Parathyroid adenoma (tissue), 2 donors: Measurements from ENCODE around the gene NUDT22.

Experiments used
- H2AFZ ChIP-seq: fragments of 300-600 bp; sonication (generic); one replicate; pipeline ENCODE4 v1.7.0; 2017; ENCODE audit warnings: antibody characterized with exemption, mild to moderate bottlenecking
- H3K27ac ChIP-seq: fragments of 300-600 bp; sonication (generic); one replicate; pipeline ENCODE4 v1.7.0; 2017
- H3K27me3 ChIP-seq: fragments of 300-600 bp; sonication (generic); one replicate; pipeline ENCODE4 v1.7.0; 2017; ENCODE audit warnings: low read length; ENCODE audit not compliant: control insufficient read depth, insufficient read depth
- H3K36me3 ChIP-seq: fragments of 300-600 bp; sonication (generic); one replicate; pipeline ENCODE4 v1.7.0; 2017; ENCODE audit warnings: low read length; ENCODE audit not compliant: control insufficient read depth, insufficient read depth
- H3K4me1 ChIP-seq: fragments of 300-600 bp; sonication (generic); one replicate; pipeline ENCODE4 v1.7.0; 2017; ENCODE audit warnings: control low read depth
- H3K4me2 ChIP-seq: fragments of 300-600 bp; sonication (generic); one replicate; pipeline ENCODE4 v1.7.0; 2017; ENCODE audit warnings: low read length
- H3K4me3 ChIP-seq: fragments of 300-600 bp; sonication (generic); one replicate; pipeline ENCODE4 v1.7.0; 2017; ENCODE audit warnings: low read depth, low read length
- H3K79me2 ChIP-seq: fragments of 300-600 bp; sonication (generic); one replicate; pipeline ENCODE4 v1.7.0; 2017; ENCODE audit warnings: control low read depth
- H3K9ac ChIP-seq: fragments of 300-600 bp; sonication (generic); one replicate; pipeline ENCODE4 v1.7.0; 2017; ENCODE audit warnings: mild to moderate bottlenecking
- H3K9me3 ChIP-seq: fragments of 300-600 bp; sonication (generic); one replicate; pipeline ENCODE4 v1.7.0; 2017; ENCODE audit warnings: low read length; ENCODE audit not compliant: control insufficient read depth
- TF ChIP-seq, protein P1 (sequence below): fragments of 300-600 bp; sonication (generic); IDR thresholded peaks from one replicate; pipeline ENCODE4 v1.7.0; 2017; ENCODE audit warnings: antibody characterized with exemption, mild to moderate bottlenecking
- donor health status: primary hyperparathyroidism.

The NUDT22 gene

DNA sequence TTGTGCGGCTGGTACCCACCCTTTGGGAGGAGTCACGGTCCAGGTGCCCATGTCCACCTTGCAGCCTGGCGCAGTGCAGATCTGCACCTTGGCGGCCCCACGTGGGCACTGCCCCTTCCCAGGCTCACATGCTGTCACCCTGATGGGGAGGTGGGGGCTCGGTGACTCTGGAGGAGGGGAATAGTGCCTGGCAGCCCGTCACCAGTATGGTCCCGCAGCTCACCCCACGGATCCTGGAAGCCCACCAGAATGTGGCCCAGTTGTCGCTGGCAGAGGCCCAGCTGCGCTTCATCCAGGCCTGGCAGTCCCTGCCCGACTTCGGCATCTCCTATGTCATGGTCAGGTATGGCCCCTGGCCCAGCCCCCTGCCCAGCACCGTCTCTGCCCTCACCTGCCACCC lies 5.3 kb upstream of the NUDT22 start:
- Histone ChIP-seq H3K9me3 (no peaks in the 10 kb centered on the region), H3K36me3 (no peaks in the 10 kb centered on the region), H3K27ac (no peak overlapping the region), H3K4me3 (no peak overlapping the region), H3K4me1 (no peaks in the 10 kb centered on the region), H2AFZ (no peak overlapping the region), H3K79me2 (no peaks in the 10 kb centered on the region), H3K27me3 (no peaks in the 10 kb centered on the region), H3K9ac (no peak overlapping the region), H3K4me2 (no peak overlapping the region)
- TF ChIP-seq, protein P1, sequence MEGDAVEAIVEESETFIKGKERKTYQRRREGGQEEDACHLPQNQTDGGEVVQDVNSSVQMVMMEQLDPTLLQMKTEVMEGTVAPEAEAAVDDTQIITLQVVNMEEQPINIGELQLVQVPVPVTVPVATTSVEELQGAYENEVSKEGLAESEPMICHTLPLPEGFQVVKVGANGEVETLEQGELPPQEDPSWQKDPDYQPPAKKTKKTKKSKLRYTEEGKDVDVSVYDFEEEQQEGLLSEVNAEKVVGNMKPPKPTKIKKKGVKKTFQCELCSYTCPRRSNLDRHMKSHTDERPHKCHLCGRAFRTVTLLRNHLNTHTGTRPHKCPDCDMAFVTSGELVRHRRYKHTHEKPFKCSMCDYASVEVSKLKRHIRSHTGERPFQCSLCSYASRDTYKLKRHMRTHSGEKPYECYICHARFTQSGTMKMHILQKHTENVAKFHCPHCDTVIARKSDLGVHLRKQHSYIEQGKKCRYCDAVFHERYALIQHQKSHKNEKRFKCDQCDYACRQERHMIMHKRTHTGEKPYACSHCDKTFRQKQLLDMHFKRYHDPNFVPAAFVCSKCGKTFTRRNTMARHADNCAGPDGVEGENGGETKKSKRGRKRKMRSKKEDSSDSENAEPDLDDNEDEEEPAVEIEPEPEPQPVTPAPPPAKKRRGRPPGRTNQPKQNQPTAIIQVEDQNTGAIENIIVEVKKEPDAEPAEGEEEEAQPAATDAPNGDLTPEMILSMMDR = no peak

DNA sequence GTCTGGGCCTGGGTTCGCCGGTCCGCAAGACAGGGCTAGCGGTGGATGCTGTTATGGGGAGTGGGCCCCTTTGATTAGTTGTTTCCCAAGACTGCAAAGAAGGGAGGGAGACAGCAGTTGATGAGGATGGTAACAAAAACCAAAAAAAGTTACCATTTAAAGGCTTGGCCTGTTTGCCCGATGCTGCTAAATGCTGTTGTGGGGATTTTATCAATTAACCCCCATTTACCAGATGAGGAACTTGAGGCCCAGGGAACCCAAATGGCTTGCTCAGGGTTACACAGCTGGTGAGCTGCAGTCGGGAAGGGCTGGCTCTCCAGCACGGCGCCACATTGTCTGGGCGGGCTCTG lies 3.4 kb upstream of the NUDT22 start:
- TF ChIP-seq, protein P1 = no peak
- H3K27ac ChIP-seq = no peak overlapping the region

DNA sequence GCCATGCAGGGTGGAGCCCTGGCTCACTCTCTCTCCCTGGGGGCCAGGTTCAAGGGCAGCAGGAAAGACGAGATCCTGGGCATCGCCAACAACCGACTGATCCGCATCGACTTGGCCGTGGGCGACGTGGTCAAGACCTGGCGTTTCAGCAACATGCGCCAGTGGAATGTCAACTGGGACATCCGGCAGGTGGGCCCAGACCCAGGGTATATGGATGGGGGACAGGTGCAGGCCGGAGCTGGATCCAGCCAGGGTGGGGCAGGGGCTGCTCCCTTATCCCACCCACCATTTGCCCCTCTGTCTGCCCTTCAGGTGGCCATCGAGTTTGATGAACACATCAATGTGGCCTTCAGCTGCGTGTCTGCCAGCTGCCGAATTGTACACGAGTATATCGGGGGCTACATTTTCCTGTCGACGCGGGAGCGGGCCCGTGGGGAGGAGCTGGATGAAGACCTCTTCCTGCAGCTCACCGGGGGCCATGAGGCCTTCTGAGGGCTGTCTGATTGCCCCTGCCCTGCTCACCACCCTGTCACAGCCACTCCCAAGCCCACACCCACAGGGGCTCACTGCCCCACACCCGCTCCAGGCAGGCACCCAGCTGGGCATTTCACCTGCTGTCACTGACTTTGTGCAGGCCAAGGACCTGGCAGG lies 2.9 kb upstream of the NUDT22 start:
- Histone ChIP-seq H3K9me3 (no peaks in the 10 kb centered on the region), H3K4me3 (no peak overlapping the region), H3K4me1 (peaks cover 7% of the 10 kb centered on the region), H2AFZ (no peak overlapping the region), H3K36me3 (no peaks in the 10 kb centered on the region), H3K9ac (no peak overlapping the region), H3K79me2 (no peaks in the 10 kb centered on the region), H3K27ac (no peak overlapping the region), H3K27me3 (no peaks in the 10 kb centered on the region), H3K4me2 (no peak overlapping the region)
- TF ChIP-seq, protein P1 = no peak

More for the DNA sequence above, 3.4 kb upstream of the NUDT22 start:
- Histone ChIP-seq H3K27me3 (no peaks in the 10 kb centered on the region), H3K4me1 (peaks cover 7% of the 10 kb centered on the region), H3K9me3 (no peaks in the 10 kb centered on the region), H3K79me2 (no peaks in the 10 kb centered on the region), H3K4me2 (no peak overlapping the region), H2AFZ (no peak overlapping the region), H3K4me3 (no peak overlapping the region), H3K36me3 (no peaks in the 10 kb centered on the region), H3K9ac (no peak overlapping the region)

DNA sequence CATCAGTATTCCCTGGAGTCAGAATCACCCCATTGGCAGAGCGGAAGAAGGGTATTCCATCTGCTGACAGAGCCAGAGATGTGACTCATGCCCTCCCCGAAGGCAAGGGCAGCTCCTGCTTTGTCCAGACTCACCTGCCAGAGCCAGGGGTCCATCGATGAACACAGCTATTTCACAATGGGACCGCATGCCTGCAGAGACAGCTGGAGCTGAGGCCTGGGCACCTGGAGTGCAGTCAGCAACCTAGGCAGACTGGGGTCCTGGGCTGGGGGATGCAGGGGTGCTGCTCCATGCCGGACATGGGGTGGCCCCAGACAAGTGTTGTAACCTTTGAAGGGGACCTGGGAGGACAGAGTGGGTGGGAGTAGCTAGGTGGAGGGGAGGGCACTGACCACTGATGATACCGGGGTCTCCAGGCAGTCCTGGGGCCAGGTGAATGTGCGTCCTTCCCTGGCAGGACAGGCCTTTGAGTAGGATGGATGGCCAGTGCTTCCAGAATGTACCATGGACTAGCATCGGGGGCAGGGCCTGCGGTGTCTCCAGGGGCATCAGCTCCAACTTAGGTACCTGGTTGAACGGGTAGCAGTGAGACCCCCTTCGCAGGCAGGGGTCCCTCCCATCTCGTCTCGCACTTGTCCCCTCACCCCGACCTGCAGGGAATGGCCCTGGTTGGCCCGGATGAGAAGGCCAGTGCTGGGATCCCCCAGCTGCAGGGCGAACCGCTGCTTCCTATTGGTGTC lies 1.8 kb upstream of the NUDT22 start:
- H3K4me1 ChIP-seq = peaks cover 7% of the 10 kb centered on the region
- H3K4me3 ChIP-seq = no peak overlapping the region
- no peak overlapping the region for H2AFZ ChIP-seq
- H3K36me3 ChIP-seq = no peaks in the 10 kb centered on the region
- H3K4me2 ChIP-seq = no peak overlapping the region
- H3K9me3 ChIP-seq = no peaks in the 10 kb centered on the region
- no peaks in the 10 kb centered on the region for H3K79me2 ChIP-seq
- H3K9ac ChIP-seq = no peak overlapping the region
- H3K27me3 ChIP-seq = no peaks in the 10 kb centered on the region
- no peak overlapping the region for H3K27ac ChIP-seq
- TF ChIP-seq, protein P1 = no peak
